Natural killer cell (primary cell): Measurements from ENCODE around the gene GRB2. TPM values are rescaled to one million over a fixed set of nuclear protein-coding genes. Genes with fewer than 3 reads are reported as not detected.

Source experiments
- ATAC-seq, 3 donors: fragments of 150-1000 bp in 2 of 3; fragments of 200-7000 bp in 1 of 3; cut with Tn5 transposase; 1 replicate in 1 of 3; 2 replicates in 2 of 3; pipeline ENCODE4 v1.10.0; 2021; ENCODE audit warnings: mild to moderate bottlenecking in 2 of 3, moderate library complexity in 2 of 3
- DNase-seq, 2 donors: peaks; one replicate each; pipeline versions ENCODE4 v3.0.0 to v3.0.0-alpha.2; 2013 to 2021; ENCODE audit warnings: mixed read lengths in 1 of 2
- H3K27ac ChIP-seq: one replicate; pipeline ENCODE4 v1.5.1; 2013; ENCODE audit warnings: mild to moderate bottlenecking, low read length
- H3K27me3 ChIP-seq: one replicate; pipeline ENCODE4 v1.6.1; 2013; ENCODE audit warnings: low read length; ENCODE audit not compliant: control insufficient read depth, insufficient read depth
- H3K36me3 ChIP-seq: one replicate; pipeline ENCODE4 v1.6.1; 2013; ENCODE audit warnings: low read length; ENCODE audit not compliant: control insufficient read depth, insufficient read depth
- H3K4me1 ChIP-seq: one replicate; pipeline ENCODE4 v1.6.1; 2013; ENCODE audit warnings: low read length; ENCODE audit not compliant: control insufficient read depth, insufficient read depth
- H3K4me3 ChIP-seq: one replicate; pipeline ENCODE4 v1.5.1; 2013; ENCODE audit warnings: low read length
- H3K9me3 ChIP-seq: one replicate; pipeline ENCODE4 v1.6.1; 2013; ENCODE audit warnings: low read length; ENCODE audit not compliant: control insufficient read depth, insufficient read depth
- H3K27ac Mint-ChIP-seq, 2 donors: one replicate each; pipeline ENCODE4 v1.8.0; 2022; ENCODE audit warnings: mild to moderate bottlenecking in 2 of 2, mixed read lengths in 2 of 2, moderate library complexity in 1 of 2
- H3K27me3 Mint-ChIP-seq, 2 donors: one replicate each; pipeline ENCODE4 v1.8.0; 2022; ENCODE audit warnings: low read depth in 2 of 2, mixed read lengths in 2 of 2
- H3K36me3 Mint-ChIP-seq: one replicate; pipeline ENCODE4 v1.8.0; 2022; ENCODE audit warnings: mixed read lengths
- H3K4me1 Mint-ChIP-seq, 2 donors: one replicate each; pipeline ENCODE4 v1.8.0; 2022; ENCODE audit warnings: mixed read lengths in 2 of 2
- H3K4me3 Mint-ChIP-seq: one replicate; pipeline ENCODE4 v1.8.0; 2022; ENCODE audit warnings: mild to moderate bottlenecking, moderate library complexity, mixed read lengths
- H3K9me3 Mint-ChIP-seq, 2 donors: one replicate each; pipeline ENCODE4 v1.8.0; 2022; ENCODE audit warnings: mixed read lengths in 2 of 2
- WGBS: methylation state at CpG from one replicate; pipeline ENCODE4 v1.1.7; 2013; ENCODE audit warnings: missing lambda C conversion rate; ENCODE audit not compliant: insufficient coverage; 5-methylcytosine and 5-hydroxymethylcytosine counted together
- intact Hi-C: fragments of 100-400 bp; cut with micrococcal nuclease; formaldehyde crosslinking; loops from one replicate; pipeline ENCODE4 v1.14.2; 2022
- total RNA-seq, 4 donors: library from RNA; stranded (reverse); fragments of 120-200 nt in 1 of 4; gene quantifications; one replicate each; pipeline versions ENCODE4 v1.2.3 to v1.2.4, GENCODE V29; 2013 to 2022
- TF ChIP-seq, protein P1 (sequence below): fragments of 200-600 bp; IDR thresholded peaks from one replicate; pipeline ENCODE4 v1.8.0; 2022; ENCODE audit warnings: antibody characterized with exemption

Gene GRB2
- total RNA-seq, 3 donors from 2014 or later (not counting 1 experiment from before 2014, with no cell fraction given): 115 to 142 (median 116) TPM

GRCh38 chr17:75317671-75318070 is 87.8 kb downstream of the GRB2 start:
- peaks cover 5 to 12% of the 10 kb centered on the region in 2 donors for H3K4me1 Mint-ChIP-seq
- WGBS: 65% methylated on average over 8 of the region's 11 CpGs
- H3K36me3 Mint-ChIP-seq: no peaks in the 10 kb centered on the region
- ATAC-seq: no peak
- no peak overlapping the region for H3K4me3 Mint-ChIP-seq
- intact Hi-C loops: no loop called here
- TF ChIP-seq, protein P1, sequence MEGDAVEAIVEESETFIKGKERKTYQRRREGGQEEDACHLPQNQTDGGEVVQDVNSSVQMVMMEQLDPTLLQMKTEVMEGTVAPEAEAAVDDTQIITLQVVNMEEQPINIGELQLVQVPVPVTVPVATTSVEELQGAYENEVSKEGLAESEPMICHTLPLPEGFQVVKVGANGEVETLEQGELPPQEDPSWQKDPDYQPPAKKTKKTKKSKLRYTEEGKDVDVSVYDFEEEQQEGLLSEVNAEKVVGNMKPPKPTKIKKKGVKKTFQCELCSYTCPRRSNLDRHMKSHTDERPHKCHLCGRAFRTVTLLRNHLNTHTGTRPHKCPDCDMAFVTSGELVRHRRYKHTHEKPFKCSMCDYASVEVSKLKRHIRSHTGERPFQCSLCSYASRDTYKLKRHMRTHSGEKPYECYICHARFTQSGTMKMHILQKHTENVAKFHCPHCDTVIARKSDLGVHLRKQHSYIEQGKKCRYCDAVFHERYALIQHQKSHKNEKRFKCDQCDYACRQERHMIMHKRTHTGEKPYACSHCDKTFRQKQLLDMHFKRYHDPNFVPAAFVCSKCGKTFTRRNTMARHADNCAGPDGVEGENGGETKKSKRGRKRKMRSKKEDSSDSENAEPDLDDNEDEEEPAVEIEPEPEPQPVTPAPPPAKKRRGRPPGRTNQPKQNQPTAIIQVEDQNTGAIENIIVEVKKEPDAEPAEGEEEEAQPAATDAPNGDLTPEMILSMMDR: no peak
- H3K27ac Mint-ChIP-seq: peak overlapping the region; percentile 36 to 70
- no peaks in the 10 kb centered on the region for H3K9me3 Mint-ChIP-seq
- Histone ChIP-seq H3K27ac (no peak overlapping the region), H3K9me3 (no peaks in the 10 kb centered on the region), H3K27me3 (no peaks in the 10 kb centered on the region), H3K4me3 (no peak overlapping the region), H3K4me1 (peaks cover 40% of the 10 kb centered on the region), H3K36me3 (peaks cover 40% of the 10 kb centered on the region)
- H3K27me3 Mint-ChIP-seq: no peaks in the 10 kb centered on the region
- DNase-seq: no peak

GRCh38 chr17:75316253-75316652 is 89.2 kb downstream of the GRB2 start:
- peaks cover 50% of the 10 kb centered on the region for H3K4me1 ChIP-seq
- 82% methylated on average over 4 of the region's 5 CpGs for WGBS
- TF ChIP-seq, protein P1: no peak
- no peak for DNase-seq
- H3K9me3 ChIP-seq: no peaks in the 10 kb centered on the region
- H3K4me3 Mint-ChIP-seq: no peak overlapping the region
- no peaks in the 10 kb centered on the region for H3K27me3 Mint-ChIP-seq
- intact Hi-C loops: no loop called here
- H3K4me1 Mint-ChIP-seq: peaks cover 5 to 12% of the 10 kb centered on the region in 2 donors
- H3K36me3 ChIP-seq: peaks cover 33% of the 10 kb centered on the region
- no peaks in the 10 kb centered on the region for H3K36me3 Mint-ChIP-seq
- no peak overlapping the region for H3K4me3 ChIP-seq
- peak overlapping the region in 1 of 2 donors; percentile 22 for H3K27ac Mint-ChIP-seq
- H3K9me3 Mint-ChIP-seq: no peaks in the 10 kb centered on the region
- no peaks in the 10 kb centered on the region for H3K27me3 ChIP-seq
- peak overlapping the region; percentile 30 for H3K27ac ChIP-seq
- ATAC-seq: peak in 1 of 3 donors; percentile 17

GRCh38 chr17:75315541-75316243 is 89.8 kb downstream of the GRB2 start:
- H3K27ac ChIP-seq: peak overlapping the region; percentile 30
- Mint-ChIP-seq H3K36me3 (no peaks in the 10 kb centered on the region), H3K27me3 (no peaks in the 10 kb centered on the region), H3K9me3 (no peaks in the 10 kb centered on the region), H3K4me1 (peaks cover 5 to 12% of the 10 kb centered on the region in 2 donors), H3K4me3 (no peak overlapping the region), H3K27ac (peak overlapping the region in 1 of 2 donors; percentile 22)
- H3K4me3 ChIP-seq: no peak overlapping the region
- WGBS: 88% methylated on average over 18 of the region's 19 CpGs
- intact Hi-C loops: no loop called here
- no peaks in the 10 kb centered on the region for H3K27me3 ChIP-seq
- H3K9me3 ChIP-seq: no peaks in the 10 kb centered on the region
- H3K36me3 ChIP-seq: peaks cover 30% of the 10 kb centered on the region
- TF ChIP-seq, protein P1: no peak
- DNase-seq (no peak), ATAC-seq (peak in 1 of 3 donors; percentile 9)
- peaks cover 53% of the 10 kb centered on the region for H3K4me1 ChIP-seq
